Natural killer cell (primary cell): Measurements from ENCODE around the gene ASIC2. TPM values are rescaled to one million over a fixed set of nuclear protein-coding genes. Genes with fewer than 3 reads are reported as not detected.

Source experiments
- ATAC-seq, 3 donors: fragments of 150-1000 bp in 2 of 3; fragments of 200-7000 bp in 1 of 3; cut with Tn5 transposase; 1 replicate in 1 of 3; 2 replicates in 2 of 3; pipeline ENCODE4 v1.10.0; 2021; ENCODE audit warnings: mild to moderate bottlenecking in 2 of 3, moderate library complexity in 2 of 3
- DNase-seq, 2 donors: peaks; one replicate each; pipeline versions ENCODE4 v3.0.0 to v3.0.0-alpha.2; 2013 to 2021; ENCODE audit warnings: mixed read lengths in 1 of 2
- H3K27ac ChIP-seq: one replicate; pipeline ENCODE4 v1.5.1; 2013; ENCODE audit warnings: mild to moderate bottlenecking, low read length
- H3K27me3 ChIP-seq: one replicate; pipeline ENCODE4 v1.6.1; 2013; ENCODE audit warnings: low read length; ENCODE audit not compliant: control insufficient read depth, insufficient read depth
- H3K36me3 ChIP-seq: one replicate; pipeline ENCODE4 v1.6.1; 2013; ENCODE audit warnings: low read length; ENCODE audit not compliant: control insufficient read depth, insufficient read depth
- H3K4me1 ChIP-seq: one replicate; pipeline ENCODE4 v1.6.1; 2013; ENCODE audit warnings: low read length; ENCODE audit not compliant: control insufficient read depth, insufficient read depth
- H3K4me3 ChIP-seq: one replicate; pipeline ENCODE4 v1.5.1; 2013; ENCODE audit warnings: low read length
- H3K9me3 ChIP-seq: one replicate; pipeline ENCODE4 v1.6.1; 2013; ENCODE audit warnings: low read length; ENCODE audit not compliant: control insufficient read depth, insufficient read depth
- H3K27ac Mint-ChIP-seq, 2 donors: one replicate each; pipeline ENCODE4 v1.8.0; 2022; ENCODE audit warnings: mild to moderate bottlenecking in 2 of 2, mixed read lengths in 2 of 2, moderate library complexity in 1 of 2
- H3K27me3 Mint-ChIP-seq, 2 donors: one replicate each; pipeline ENCODE4 v1.8.0; 2022; ENCODE audit warnings: low read depth in 2 of 2, mixed read lengths in 2 of 2
- H3K36me3 Mint-ChIP-seq: one replicate; pipeline ENCODE4 v1.8.0; 2022; ENCODE audit warnings: mixed read lengths
- H3K4me1 Mint-ChIP-seq, 2 donors: one replicate each; pipeline ENCODE4 v1.8.0; 2022; ENCODE audit warnings: mixed read lengths in 2 of 2
- H3K4me3 Mint-ChIP-seq: one replicate; pipeline ENCODE4 v1.8.0; 2022; ENCODE audit warnings: mild to moderate bottlenecking, moderate library complexity, mixed read lengths
- H3K9me3 Mint-ChIP-seq, 2 donors: one replicate each; pipeline ENCODE4 v1.8.0; 2022; ENCODE audit warnings: mixed read lengths in 2 of 2
- WGBS: methylation state at CpG from one replicate; pipeline ENCODE4 v1.1.7; 2013; ENCODE audit warnings: missing lambda C conversion rate; ENCODE audit not compliant: insufficient coverage; 5-methylcytosine and 5-hydroxymethylcytosine counted together
- intact Hi-C: fragments of 100-400 bp; cut with micrococcal nuclease; formaldehyde crosslinking; loops from one replicate; pipeline ENCODE4 v1.14.2; 2022
- total RNA-seq, 4 donors: library from RNA; stranded (reverse); fragments of 120-200 nt in 1 of 4; gene quantifications; one replicate each; pipeline versions ENCODE4 v1.2.3 to v1.2.4, GENCODE V29; 2013 to 2022
- TF ChIP-seq, protein P1 (sequence below): fragments of 200-600 bp; IDR thresholded peaks from one replicate; pipeline ENCODE4 v1.8.0; 2022; ENCODE audit warnings: antibody characterized with exemption

Gene ASIC2
- not detected for total RNA-seq
- not detected for total RNA-seq (2013)

GRCh38 chr17:33292981-33293867 is at the start of gene ASIC2:
TSS of gene ASIC2 (minus strand) at chr17:33293295.
- Mint-ChIP-seq H3K4me1 (peaks cover 9 to 10% of the 10 kb centered on the region in 2 donors), H3K4me3 (no peak within 1 kb of the TSS), H3K9me3 (no peaks in the 10 kb centered on the region), H3K27me3 (peaks cover 52 to 64% of the 10 kb centered on the region in 2 donors), H3K27ac (no peak within 1 kb of the TSS), H3K36me3 (no peaks in the 10 kb centered on the region)
- no peaks in the 10 kb centered on the region for H3K36me3 ChIP-seq
- TF ChIP-seq, protein P1, sequence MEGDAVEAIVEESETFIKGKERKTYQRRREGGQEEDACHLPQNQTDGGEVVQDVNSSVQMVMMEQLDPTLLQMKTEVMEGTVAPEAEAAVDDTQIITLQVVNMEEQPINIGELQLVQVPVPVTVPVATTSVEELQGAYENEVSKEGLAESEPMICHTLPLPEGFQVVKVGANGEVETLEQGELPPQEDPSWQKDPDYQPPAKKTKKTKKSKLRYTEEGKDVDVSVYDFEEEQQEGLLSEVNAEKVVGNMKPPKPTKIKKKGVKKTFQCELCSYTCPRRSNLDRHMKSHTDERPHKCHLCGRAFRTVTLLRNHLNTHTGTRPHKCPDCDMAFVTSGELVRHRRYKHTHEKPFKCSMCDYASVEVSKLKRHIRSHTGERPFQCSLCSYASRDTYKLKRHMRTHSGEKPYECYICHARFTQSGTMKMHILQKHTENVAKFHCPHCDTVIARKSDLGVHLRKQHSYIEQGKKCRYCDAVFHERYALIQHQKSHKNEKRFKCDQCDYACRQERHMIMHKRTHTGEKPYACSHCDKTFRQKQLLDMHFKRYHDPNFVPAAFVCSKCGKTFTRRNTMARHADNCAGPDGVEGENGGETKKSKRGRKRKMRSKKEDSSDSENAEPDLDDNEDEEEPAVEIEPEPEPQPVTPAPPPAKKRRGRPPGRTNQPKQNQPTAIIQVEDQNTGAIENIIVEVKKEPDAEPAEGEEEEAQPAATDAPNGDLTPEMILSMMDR: no peak
- intact Hi-C loops: no loop called here
- no peaks in the 10 kb centered on the region for H3K9me3 ChIP-seq
- H3K27me3 ChIP-seq: peaks cover 8% of the 10 kb centered on the region
- 10% methylated on average over 68 of the region's 68 CpGs for WGBS
- ATAC-seq (no peak), DNase-seq (no peak)
- no peak within 1 kb of the TSS for H3K4me3 ChIP-seq
- H3K27ac ChIP-seq: no peak within 1 kb of the TSS
- no peaks in the 10 kb centered on the region for H3K4me1 ChIP-seq

- no peaks in the 10 kb centered on the region for H3K4me1 ChIP-seq
- no peaks in the 10 kb centered on the region for H3K9me3 ChIP-seq
- no peaks in the 10 kb centered on the region for H3K36me3 ChIP-seq
- no peak overlapping the region for H3K4me3 Mint-ChIP-seq
- no peak overlapping the region for H3K4me3 ChIP-seq
- H3K4me1 Mint-ChIP-seq: no peaks in the 10 kb centered on the region
- no peak overlapping the region for H3K27ac Mint-ChIP-seq
- peaks cover 25 to 30% of the 10 kb centered on the region in 2 donors for H3K27me3 Mint-ChIP-seq
- H3K27ac ChIP-seq: no peak overlapping the region
- no peaks in the 10 kb centered on the region for H3K36me3 Mint-ChIP-seq
- TF ChIP-seq, protein P1: no peak
- WGBS: 5% methylated on average over 3 of the region's 3 CpGs
- H3K27me3 ChIP-seq: no peaks in the 10 kb centered on the region
- no peaks in the 10 kb centered on the region for H3K9me3 Mint-ChIP-seq
- no peak for DNase-seq
- intact Hi-C loops: no loop called here
- ATAC-seq: no peak
Observed at GRCh38 chr17:33342025-33342424, 48.9 kb upstream of the ASIC2 start.

GRCh38 chr17:33338242-33338641 is 45.1 kb upstream of the ASIC2 start:
- H3K9me3 ChIP-seq: no peaks in the 10 kb centered on the region
- no peaks in the 10 kb centered on the region for H3K36me3 Mint-ChIP-seq
- H3K4me3 ChIP-seq: no peak overlapping the region
- WGBS: 69% methylated on average over 4 of the region's 4 CpGs
- H3K27ac ChIP-seq: no peak overlapping the region
- H3K9me3 Mint-ChIP-seq: no peaks in the 10 kb centered on the region
- H3K27ac Mint-ChIP-seq: no peak overlapping the region
- H3K4me1 Mint-ChIP-seq: no peaks in the 10 kb centered on the region
- intact Hi-C loops: no loop called here
- H3K36me3 ChIP-seq: no peaks in the 10 kb centered on the region
- H3K27me3 Mint-ChIP-seq: peaks cover 24 to 35% of the 10 kb centered on the region in 2 donors
- no peak for ATAC-seq
- H3K4me3 Mint-ChIP-seq: no peak overlapping the region
- TF ChIP-seq, protein P1: no peak
- DNase-seq: no peak
- no peaks in the 10 kb centered on the region for H3K27me3 ChIP-seq
- no peaks in the 10 kb centered on the region for H3K4me1 ChIP-seq
